ENCODE measurements around the gene SARM1. TPM values are rescaled to one million over a fixed set of nuclear protein-coding genes. Genes with fewer than 3 reads are reported as not detected.

Gene SARM1
- total RNA-seq, 1 donor from 2014 or later: 12.0 TPM

GRCh38 chr17:28357901-28358197 is 13.6 kb upstream of the SARM1 start:
- no peak for DNase-seq (ENCODE audit: low read depth)
- no peaks in the 10 kb centered on the region for H3K27me3 ChIP-seq (ENCODE audit: control insufficient read depth, insufficient read depth, low read length)
- H3K4me3 ChIP-seq (ENCODE audit: low read depth, low read length): peak overlapping the region; percentile 98
- TF ChIP-seq CTCF (IDR thresholded peaks at IDR 0.05; ENCODE audit: insufficient read depth, low read length, poor library complexity, severe bottlenecking): no peak
- peaks cover 1% of the 10 kb centered on the region for H3K36me3 ChIP-seq (ENCODE audit: control insufficient read depth, insufficient read depth, low read length)

DNA sequence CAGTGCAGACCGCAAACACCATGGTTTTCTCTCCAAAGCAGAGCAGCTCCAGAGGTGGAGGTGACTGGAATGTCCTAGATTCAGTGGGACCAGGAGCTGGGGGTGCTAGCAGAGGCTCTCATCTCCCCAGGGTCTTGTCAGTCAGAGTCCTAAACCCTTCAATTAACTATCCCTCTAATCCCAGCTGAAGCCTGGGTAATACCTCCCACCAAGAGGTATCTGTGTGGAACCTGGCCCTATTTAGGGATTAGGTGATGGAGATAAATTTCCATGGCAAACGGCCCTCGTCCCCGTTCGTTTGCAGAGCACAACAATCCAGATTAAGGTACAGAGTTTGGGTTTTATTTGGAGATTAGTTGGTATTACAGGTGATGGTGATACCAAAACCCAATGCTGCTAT is 8.3 kb upstream of the SARM1 start:
- Histone ChIP-seq H3K27me3 (ENCODE audit: control insufficient read depth, insufficient read depth, low read length) (no peaks in the 10 kb centered on the region), H3K36me3 (ENCODE audit: control insufficient read depth, insufficient read depth, low read length) (peaks cover 1% of the 10 kb centered on the region), H3K4me3 (ENCODE audit: low read depth, low read length) (no peak overlapping the region)
- no peak for DNase-seq (ENCODE audit: low read depth)
- no peak for TF ChIP-seq CTCF (IDR thresholded peaks at IDR 0.05; ENCODE audit: insufficient read depth, low read length, poor library complexity, severe bottlenecking)

DNA sequence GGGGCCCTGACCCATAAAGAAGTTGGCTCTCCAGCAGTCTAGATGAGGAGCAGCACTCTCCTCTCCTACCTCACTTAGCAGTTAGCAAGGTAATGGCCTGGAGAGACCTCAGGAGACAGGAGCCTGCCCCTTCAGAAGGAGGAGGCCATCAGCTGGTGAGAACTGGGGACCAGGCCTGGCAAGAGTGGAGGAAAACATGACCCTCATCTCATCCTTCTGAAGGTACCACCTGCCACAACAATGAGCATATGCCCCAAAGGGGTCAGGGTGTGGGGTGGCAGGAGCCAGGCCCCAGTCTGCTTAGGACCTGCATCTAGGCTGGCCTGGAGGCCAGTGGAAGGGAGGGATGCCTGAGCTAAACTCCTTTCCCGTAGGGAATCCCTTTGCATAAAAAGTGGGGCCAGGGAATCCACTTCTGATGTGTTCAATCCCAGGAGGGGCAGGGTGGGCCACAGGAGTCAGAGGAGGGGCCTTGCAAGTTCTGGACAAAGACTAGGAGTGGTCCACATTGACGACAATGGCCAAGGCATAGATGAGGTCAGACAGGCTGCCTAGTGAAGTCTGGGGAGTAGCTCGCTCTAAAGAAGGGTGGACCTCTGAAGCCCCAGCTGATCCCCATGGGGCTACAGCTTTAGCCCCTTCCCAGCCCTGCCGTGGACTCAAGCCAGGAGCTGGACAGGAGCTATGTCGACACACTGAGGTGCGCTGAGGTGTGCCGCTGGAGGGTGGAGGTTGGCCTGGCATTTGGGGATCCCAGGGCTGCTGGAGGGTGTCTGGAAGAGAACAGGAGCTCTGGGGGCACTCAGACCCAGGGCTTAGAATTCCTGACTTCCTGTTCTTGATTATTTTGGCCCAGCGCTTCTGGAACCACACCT is 7.5 kb upstream of the SARM1 start:
- no peak for DNase-seq (ENCODE audit: low read depth)
- Histone ChIP-seq H3K4me3 (ENCODE audit: low read depth, low read length) (no peak overlapping the region), H3K27me3 (ENCODE audit: control insufficient read depth, insufficient read depth, low read length) (no peaks in the 10 kb centered on the region), H3K36me3 (ENCODE audit: control insufficient read depth, insufficient read depth, low read length) (peaks cover 1% of the 10 kb centered on the region)
- TF ChIP-seq CTCF (IDR thresholded peaks at IDR 0.05; ENCODE audit: insufficient read depth, low read length, poor library complexity, severe bottlenecking): no peak

- no peaks in the 10 kb centered on the region for H3K27me3 ChIP-seq (ENCODE audit: control insufficient read depth, insufficient read depth, low read length)
- H3K36me3 ChIP-seq (ENCODE audit: control insufficient read depth, insufficient read depth, low read length): peaks cover 1% of the 10 kb centered on the region
- TF ChIP-seq CTCF (IDR thresholded peaks at IDR 0.05; ENCODE audit: insufficient read depth, low read length, poor library complexity, severe bottlenecking): no peak
- no peak within 1 kb of the TSS for H3K4me3 ChIP-seq (ENCODE audit: low read depth, low read length)
- no peak for DNase-seq (ENCODE audit: low read depth)
Observed at GRCh38 chr17:28364665-28365363, 6.7 kb upstream of the SARM1 start, which contains the start of gene SEBOX. TSS of gene SEBOX (minus strand) at chr17:28365199. CDS start at chr17:28365151, 48 bp downstream.

DNA sequence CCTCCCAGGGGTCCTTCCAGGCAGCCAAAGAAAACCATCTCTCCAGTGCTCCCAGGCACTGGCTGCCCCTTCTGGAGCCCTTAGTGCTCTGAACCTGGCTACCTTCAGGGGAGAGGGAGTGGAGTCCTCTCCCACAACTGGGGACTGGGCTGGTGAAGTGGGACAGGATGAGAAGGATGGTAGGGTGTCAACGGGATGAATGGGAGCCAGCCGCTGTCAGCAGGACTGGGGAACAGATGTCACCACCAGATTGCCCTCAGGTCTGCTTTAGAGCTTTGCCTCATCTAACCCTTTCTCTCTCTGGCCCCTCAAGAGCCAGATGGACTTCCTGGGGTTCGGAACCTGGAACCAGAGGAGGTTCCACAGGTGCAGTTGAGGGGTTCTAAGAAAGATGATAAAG is 6.0 kb upstream of the SARM1 start:
- H3K4me3 ChIP-seq (ENCODE audit: low read depth, low read length): no peak overlapping the region
- no peak for DNase-seq (ENCODE audit: low read depth)
- TF ChIP-seq CTCF (IDR thresholded peaks at IDR 0.05; ENCODE audit: insufficient read depth, low read length, poor library complexity, severe bottlenecking): no peak
- no peaks in the 10 kb centered on the region for H3K27me3 ChIP-seq (ENCODE audit: control insufficient read depth, insufficient read depth, low read length)
- H3K36me3 ChIP-seq (ENCODE audit: control insufficient read depth, insufficient read depth, low read length): peaks cover 1% of the 10 kb centered on the region
